Transverse colon (tissue), 4 donors: ENCODE data around the gene GP2. TPM values are rescaled to one million over a fixed set of nuclear protein-coding genes. Genes with fewer than 3 reads are reported as not detected.

Experiments used
- DNase-seq: peaks from one replicate; pipeline ENCODE4 v3.0.0-alpha.2; 2019
- H3K27ac ChIP-seq, 4 donors: fragments of 200-600 bp; sonication (generic); 2 replicates each; pipeline ENCODE4 v1.5.1; 2016 to 2018; ENCODE audit warnings: inconsistent platforms in 4 of 4
- H3K27me3 ChIP-seq: fragments of 200-600 bp; sonication (generic); 2 replicates; pipeline ENCODE4 v1.5.1; 2017; ENCODE audit warnings: inconsistent platforms
- H3K36me3 ChIP-seq, 4 donors: fragments of 200-600 bp; sonication (generic); 2 replicates each; pipeline ENCODE4 v1.5.1; 2017 to 2019; ENCODE audit warnings: inconsistent platforms in 4 of 4
- H3K4me1 ChIP-seq, 4 donors: fragments of 200-600 bp; sonication (generic); 2 replicates each; pipeline ENCODE4 v1.5.1; 2017 to 2020; ENCODE audit warnings: inconsistent platforms in 4 of 4
- H3K4me3 ChIP-seq, 4 donors: fragments of 200-600 bp; sonication (generic); 1 replicate in 1 of 4; 2 replicates in 3 of 4; pipeline versions ENCODE4 v1.5.1 to v1.6.1; 2017 to 2019; ENCODE audit warnings: inconsistent platforms in 4 of 4
- H3K9me3 ChIP-seq, 2 donors: fragments of 200-600 bp; sonication (generic); 2 replicates each; pipeline ENCODE4 v1.5.1; 2017 to 2019; ENCODE audit warnings: inconsistent platforms in 2 of 2
- CTCF ChIP-seq, 5 experiments: fragments of 200-600 bp in 3 of 5; fragments of 450-650 bp in 2 of 5; sonication (generic) in 3 of 5; IDR thresholded peaks; 1 replicate in 2 of 5; 2 replicates in 3 of 5; pipeline ENCODE4 v1.5.1; 2016 to 2017; ENCODE audit warnings: antibody characterized with exemption in 5 of 5, inconsistent platforms in 3 of 5, mild to moderate bottlenecking in 2 of 5, moderate library complexity in 1 of 5
- EP300 ChIP-seq: sonication (generic); formaldehyde crosslinking; IDR thresholded peaks from one replicate; pipeline ENCODE4 v1.6.1; 2017; ENCODE audit warnings: antibody characterized with exemption, low read depth
- POLR2A ChIP-seq: fragments of 450-650 bp; IDR thresholded peaks from one replicate; pipeline ENCODE4 v1.6.1; 2016; ENCODE audit warnings: antibody characterized with exemption, mild to moderate bottlenecking, moderate library complexity
- POLR2AphosphoS5 ChIP-seq, 3 donors: sonication (generic); formaldehyde crosslinking; IDR thresholded peaks; one replicate each; pipeline ENCODE4 v1.6.1; 2016; ENCODE audit warnings: antibody characterized with exemption in 3 of 3
- WGBS, 2 donors: methylation state at CpG; one replicate each; pipeline ENCODE4 v1.1.5; 2018; ENCODE audit warnings: low coverage in 1 of 2; 5-methylcytosine and 5-hydroxymethylcytosine counted together
- in situ Hi-C, 4 donors: fragments of 200-750 bp; cut with MboI; loops; one replicate each; pipeline versions ENCODE4 v1.15.0 to v1.15.1; 2017; ENCODE audit warnings: low sequenced_read_pairs in 3 of 4, low pct_ligation_motif_present in 1 of 4, low pct_unique_long_range_greater_than_20kb in 1 of 4
- intact Hi-C: fragments of 100-400 bp; cut with DNase I; formaldehyde crosslinking; loops from one replicate; pipeline ENCODE4 v1.15.1; 2023; ENCODE audit warnings: low total_unique reads
- total RNA-seq, 4 donors: library from RNA; depleted of rRNA; stranded (reverse); fragments of >200 nt; gene quantifications; one replicate each; pipeline ENCODE4 v1.1.0, GENCODE V29; 2016

The GP2 gene
- total RNA-seq, 4 donors from 2014 or later: 1.8 to 3.0 (median 2.8) TPM

GRCh38 chr16:20326321-20326720 lies 992 bp downstream of the GP2 start:
- in situ Hi-C loops (no loop called here), intact Hi-C loops (loop anchor here (10.0 kb wide), 1 partner anchor 52 kb away; no protein-coding TSS in a partner anchor)
- no peak overlapping the region for H3K4me3 ChIP-seq
- WGBS, 2 donors: 40 to 41% methylated on average over 2 to 3 of the region's 3 CpGs
- no peaks in the 10 kb centered on the region for H3K36me3 ChIP-seq
- no peaks in the 10 kb centered on the region for H3K27me3 ChIP-seq
- DNase-seq: no peak
- no peaks in the 10 kb centered on the region for H3K9me3 ChIP-seq
- peak overlapping the region in 3 of 4 donors; percentile 31 to 67 (median 55) for H3K27ac ChIP-seq
- no peak for TF ChIP-seq POLR2A
- TF ChIP-seq EP300: no peak
- TF ChIP-seq CTCF (IDR thresholded peaks at IDR 0.05): no peak
- no peak for TF ChIP-seq POLR2AphosphoS5 (IDR thresholded peaks at IDR 0.05)
- H3K4me1 ChIP-seq: peaks cover 0 to 5% (median 0%) of the 10 kb centered on the region in 4 donors

GRCh38 chr16:20325005-20325404 lies 2.3 kb downstream of the GP2 start:
- 60 to 62% methylated on average over 3 of the region's 3 CpGs for WGBS, 2 donors
- H3K9me3 ChIP-seq: no peaks in the 10 kb centered on the region
- peaks cover 0 to 5% (median 0%) of the 10 kb centered on the region in 4 donors for H3K4me1 ChIP-seq
- H3K27ac ChIP-seq: no peak overlapping the region
- H3K4me3 ChIP-seq: no peak overlapping the region
- no peaks in the 10 kb centered on the region for H3K36me3 ChIP-seq
- in situ Hi-C loops (no loop called here), intact Hi-C loops (loop anchor here (10.0 kb wide), 1 partner anchor 50 kb away; no protein-coding TSS in a partner anchor)
- TF ChIP-seq POLR2A (no peak), POLR2AphosphoS5 (IDR thresholded peaks at IDR 0.05) (no peak), EP300 (no peak), CTCF (IDR thresholded peaks at IDR 0.05) (no peak)
- H3K27me3 ChIP-seq: no peaks in the 10 kb centered on the region
- no peak for DNase-seq

DNA sequence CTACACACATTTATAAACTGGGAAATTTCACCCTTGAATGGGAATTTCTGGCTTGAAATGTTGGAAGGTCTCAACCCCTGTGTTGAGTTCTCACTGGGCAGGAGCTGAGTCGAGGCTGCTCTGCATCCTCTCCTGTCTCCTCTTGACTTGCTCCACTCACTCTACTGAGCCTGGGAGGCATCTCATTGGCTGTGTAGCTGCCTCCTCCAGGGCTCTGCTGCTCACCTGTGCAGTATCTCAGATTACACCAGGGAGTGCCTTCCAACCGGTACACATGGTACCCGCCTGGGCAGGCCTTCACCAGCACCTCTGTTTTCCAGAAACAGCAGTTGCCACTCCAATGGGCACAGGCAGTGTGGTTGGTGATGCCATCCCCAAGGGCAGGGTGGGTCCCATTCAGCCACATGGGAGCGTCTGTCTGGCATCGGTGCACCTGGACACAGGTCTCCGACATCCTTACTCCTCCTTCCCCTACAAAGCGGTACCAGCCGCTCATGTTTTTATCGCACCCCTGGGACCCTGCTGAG lies 3.7 kb downstream of the GP2 start:
- intact Hi-C loops (loop anchor here (10.0 kb wide), 1 partner anchor 49 kb away; no protein-coding TSS in a partner anchor), in situ Hi-C loops (no loop called here)
- WGBS, 2 donors: 92% methylated on average over 9 of the region's 9 CpGs; no CpG with 5 or more reads in 1 of the 2 donors
- Histone ChIP-seq H3K27me3 (no peaks in the 10 kb centered on the region), H3K4me1 (peaks cover 0 to 5% (median 0%) of the 10 kb centered on the region in 4 donors), H3K4me3 (no peak overlapping the region), H3K9me3 (no peaks in the 10 kb centered on the region), H3K27ac (no peak overlapping the region), H3K36me3 (no peaks in the 10 kb centered on the region)
- TF ChIP-seq POLR2AphosphoS5 (IDR thresholded peaks at IDR 0.05): no peak
- TF ChIP-seq CTCF (IDR thresholded peaks at IDR 0.05): no peak
- TF ChIP-seq EP300: no peak
- TF ChIP-seq POLR2A: no peak
- no peak for DNase-seq

- Histone ChIP-seq H3K4me1 (peaks cover 0 to 5% (median 0%) of the 10 kb centered on the region in 4 donors), H3K36me3 (no peaks in the 10 kb centered on the region), H3K27me3 (no peaks in the 10 kb centered on the region), H3K4me3 (no peak overlapping the region), H3K27ac (no peak overlapping the region), H3K9me3 (no peaks in the 10 kb centered on the region)
- in situ Hi-C loops: no loop called here
- WGBS, 2 donors: 83% methylated on average over 4 of the region's 4 CpGs; no CpG with 5 or more reads in 1 of the 2 donors
- intact Hi-C loops: loop anchor here (10.0 kb wide), 1 partner anchor 48 kb away; no protein-coding TSS in a partner anchor
- DNase-seq: no peak
- TF ChIP-seq CTCF (IDR thresholded peaks at IDR 0.05) (no peak), POLR2A (no peak), POLR2AphosphoS5 (IDR thresholded peaks at IDR 0.05) (no peak), EP300 (no peak)
These were observed 4.6 kb downstream of the GP2 start for GRCh38 chr16:20322696-20323095.
